Neural crest cell (in vitro differentiated cells): ENCODE results near the gene TNC. TPM values are rescaled to one million over a fixed set of nuclear protein-coding genes. Genes with fewer than 3 reads are reported as not detected.

Experiments used
- DNase-seq: peaks from one replicate; pipeline ENCODE4 v3.0.0; 2021; ENCODE audit warnings: low read depth, mixed read lengths, low spot score
- H3K27ac Mint-ChIP-seq: one replicate; pipeline ENCODE4 v1.8.0; 2021; ENCODE audit warnings: mild to moderate bottlenecking, mixed read lengths; ENCODE audit not compliant: unreplicated experiment
- H3K27me3 Mint-ChIP-seq: 2 replicates; pipeline ENCODE4 v1.8.0; 2021; ENCODE audit warnings: low read depth, mild to moderate bottlenecking, mixed read lengths
- H3K36me3 Mint-ChIP-seq: 2 replicates; pipeline ENCODE4 v1.8.0; 2021; ENCODE audit warnings: low read depth, mild to moderate bottlenecking, mixed read lengths
- H3K4me1 Mint-ChIP-seq: 2 replicates; pipeline ENCODE4 v1.8.0; 2021; ENCODE audit warnings: mixed read lengths
- H3K4me3 Mint-ChIP-seq: one replicate; pipeline ENCODE4 v1.8.0; 2021; ENCODE audit warnings: mild to moderate bottlenecking, mixed read lengths
- H3K9me3 Mint-ChIP-seq: 2 replicates; pipeline ENCODE4 v1.8.0; 2021; ENCODE audit warnings: mixed read lengths
- long read RNA-seq: library from polyadenylated mRNA; unstranded; transcript quantifications from one replicate; pipeline ENCODE4 v2.0.0, GENCODE V29; 2020
- total RNA-seq: library from RNA; stranded (reverse); gene quantifications from 2 replicates; pipeline ENCODE4 v1.2.1, GENCODE V29; 2021
- TF ChIP-seq, protein P1 (sequence below): fragments of 200-600 bp; sonication (generic); conservative IDR thresholded peaks from 2 replicates; pipeline ENCODE4 v1.5.0; 2021; ENCODE audit warnings: antibody characterized with exemption, mild to moderate bottlenecking

Gene TNC
- 0.16 and 0.30 TPM in 2 replicates for total RNA-seq
- long read RNA-seq = 0 reads

DNA sequence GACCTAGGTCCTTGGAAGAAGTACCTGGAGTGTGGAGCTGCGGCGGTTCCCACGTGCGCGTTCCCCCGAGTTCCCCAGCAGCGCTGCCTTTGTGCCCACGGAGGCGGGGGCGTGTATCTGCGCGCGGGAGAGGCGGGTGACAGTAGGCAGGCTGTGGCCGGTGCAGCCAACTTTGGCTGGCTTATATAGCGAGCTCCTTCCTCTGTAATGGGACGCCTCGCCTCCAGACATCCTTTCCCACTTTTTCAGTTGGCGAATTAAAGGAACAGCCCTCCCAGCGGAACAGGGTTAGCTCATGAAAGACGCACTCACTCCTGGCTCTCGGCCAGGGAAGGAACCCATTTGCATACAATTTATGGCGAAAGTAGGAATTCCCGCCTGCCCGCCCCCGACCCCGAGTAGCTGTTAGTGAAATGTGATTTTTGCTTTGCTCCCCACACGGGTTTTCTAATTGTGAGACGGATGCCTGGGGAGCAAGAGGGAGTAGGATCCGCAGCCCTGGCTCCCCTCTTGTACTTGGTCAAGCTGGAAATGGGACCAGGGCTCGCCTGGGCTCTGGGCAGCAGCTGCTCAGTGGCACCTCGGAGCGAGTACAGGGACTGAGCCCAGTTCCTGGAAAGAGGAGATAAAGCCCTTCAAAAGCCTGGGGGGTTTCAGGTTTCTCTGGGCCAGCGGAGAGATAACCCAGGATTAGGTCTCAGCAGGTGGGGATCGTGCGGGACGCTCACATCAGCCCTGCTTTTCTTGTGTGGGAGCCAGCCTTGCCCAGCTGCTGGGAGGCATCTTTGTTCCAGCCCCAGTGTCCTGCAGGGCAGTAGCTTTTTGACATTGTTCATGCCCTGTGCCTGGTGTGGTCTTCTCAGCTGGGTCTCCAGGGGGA lies at the start of gene TNC:
Gene TNC, minus strand, starts transcription at position 159 of the 880 bp plus-strand sequence. CDS start 27,139 bp downstream, outside the sequence.
- Mint-ChIP-seq H3K27ac (no peak within 1 kb of the TSS), H3K4me1 (peaks cover 14% of the 10 kb centered on the region), H3K4me3 (peak within 1 kb of the TSS; percentile 82), H3K9me3 (no peaks in the 10 kb centered on the region), H3K36me3 (no peaks in the 10 kb centered on the region), H3K27me3 (peaks cover 83% of the 10 kb centered on the region)
- DNase-seq = peak; percentile 4
- TF ChIP-seq, protein P1, sequence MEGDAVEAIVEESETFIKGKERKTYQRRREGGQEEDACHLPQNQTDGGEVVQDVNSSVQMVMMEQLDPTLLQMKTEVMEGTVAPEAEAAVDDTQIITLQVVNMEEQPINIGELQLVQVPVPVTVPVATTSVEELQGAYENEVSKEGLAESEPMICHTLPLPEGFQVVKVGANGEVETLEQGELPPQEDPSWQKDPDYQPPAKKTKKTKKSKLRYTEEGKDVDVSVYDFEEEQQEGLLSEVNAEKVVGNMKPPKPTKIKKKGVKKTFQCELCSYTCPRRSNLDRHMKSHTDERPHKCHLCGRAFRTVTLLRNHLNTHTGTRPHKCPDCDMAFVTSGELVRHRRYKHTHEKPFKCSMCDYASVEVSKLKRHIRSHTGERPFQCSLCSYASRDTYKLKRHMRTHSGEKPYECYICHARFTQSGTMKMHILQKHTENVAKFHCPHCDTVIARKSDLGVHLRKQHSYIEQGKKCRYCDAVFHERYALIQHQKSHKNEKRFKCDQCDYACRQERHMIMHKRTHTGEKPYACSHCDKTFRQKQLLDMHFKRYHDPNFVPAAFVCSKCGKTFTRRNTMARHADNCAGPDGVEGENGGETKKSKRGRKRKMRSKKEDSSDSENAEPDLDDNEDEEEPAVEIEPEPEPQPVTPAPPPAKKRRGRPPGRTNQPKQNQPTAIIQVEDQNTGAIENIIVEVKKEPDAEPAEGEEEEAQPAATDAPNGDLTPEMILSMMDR = no peak

DNA sequence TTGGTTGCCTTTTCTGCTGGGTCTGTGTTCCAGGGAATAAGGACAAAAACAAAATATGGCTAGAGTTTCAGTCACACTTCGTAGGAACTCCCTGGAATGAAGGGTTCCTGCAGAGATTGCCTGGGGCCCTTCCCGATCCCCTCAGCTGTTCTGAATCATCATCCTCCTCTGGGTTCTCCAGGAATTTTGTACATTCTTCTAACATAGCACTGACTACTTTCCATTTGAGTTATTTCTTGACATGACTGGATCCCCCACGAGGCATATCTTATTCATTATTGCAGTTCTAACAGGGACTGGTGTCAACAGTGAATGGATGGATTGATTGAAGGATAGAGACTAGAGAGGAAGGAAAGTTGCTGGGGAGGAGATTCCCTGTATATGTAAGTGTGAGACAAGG lies 49.2 kb upstream of the TNC start:
- TF ChIP-seq, protein P1 = no peak
- H3K36me3 Mint-ChIP-seq = no peaks in the 10 kb centered on the region
- DNase-seq = no peak
- no peak overlapping the region for H3K4me3 Mint-ChIP-seq
- H3K27me3 Mint-ChIP-seq = no peaks in the 10 kb centered on the region
- no peaks in the 10 kb centered on the region for H3K9me3 Mint-ChIP-seq
- H3K4me1 Mint-ChIP-seq = no peaks in the 10 kb centered on the region
- no peak overlapping the region for H3K27ac Mint-ChIP-seq

DNA sequence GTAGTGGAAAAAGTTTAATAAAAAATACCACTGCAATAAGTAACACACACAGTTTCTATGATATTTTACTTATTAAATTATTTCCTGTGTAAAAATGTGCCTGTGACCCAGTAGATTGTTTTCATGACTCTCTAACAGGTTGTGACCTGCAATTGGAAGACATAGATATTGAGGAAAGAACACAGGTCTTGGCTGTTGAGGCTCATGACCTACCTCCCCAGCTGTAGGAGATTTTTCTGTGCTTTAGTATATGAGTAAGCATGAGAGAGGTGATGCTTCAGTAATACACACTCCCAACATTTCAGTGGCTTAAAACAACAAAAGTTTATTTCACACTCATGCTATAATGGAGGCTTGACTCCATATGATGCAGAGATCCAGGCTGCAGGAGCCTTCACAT lies 47.3 kb upstream of the TNC start:
- Mint-ChIP-seq H3K4me1 (no peaks in the 10 kb centered on the region), H3K9me3 (no peaks in the 10 kb centered on the region), H3K4me3 (no peak overlapping the region), H3K36me3 (no peaks in the 10 kb centered on the region), H3K27ac (no peak overlapping the region), H3K27me3 (no peaks in the 10 kb centered on the region)
- DNase-seq = no peak
- TF ChIP-seq, protein P1 = no peak

DNA sequence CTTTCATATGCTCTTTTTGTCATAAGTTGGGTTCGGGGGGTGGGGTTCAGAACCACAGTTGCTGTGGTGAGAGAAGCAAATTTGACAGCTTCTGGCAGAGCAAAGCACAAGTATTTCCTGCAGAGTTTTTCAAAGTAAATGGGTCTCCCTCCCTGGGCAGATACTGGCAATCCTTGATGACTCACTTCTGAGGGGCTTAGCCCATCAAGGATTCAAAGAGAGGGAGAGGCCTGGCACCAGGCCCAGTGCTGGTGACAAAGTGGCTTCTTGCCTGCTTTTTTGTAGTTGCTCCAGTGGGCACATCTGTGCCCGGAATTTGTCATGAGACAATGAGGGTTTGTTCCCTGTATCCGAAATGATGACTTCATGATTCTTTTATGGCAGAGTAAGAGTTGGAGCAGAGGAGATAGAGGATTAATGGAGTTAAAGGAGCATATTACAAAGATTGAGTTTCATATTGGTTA lies 46.6 kb upstream of the TNC start:
- no peaks in the 10 kb centered on the region for H3K4me1 Mint-ChIP-seq
- no peaks in the 10 kb centered on the region for H3K27me3 Mint-ChIP-seq
- H3K4me3 Mint-ChIP-seq = no peak overlapping the region
- H3K27ac Mint-ChIP-seq = no peak overlapping the region
- no peaks in the 10 kb centered on the region for H3K9me3 Mint-ChIP-seq
- H3K36me3 Mint-ChIP-seq = no peaks in the 10 kb centered on the region
- no peak for DNase-seq
- TF ChIP-seq, protein P1 = no peak

DNA sequence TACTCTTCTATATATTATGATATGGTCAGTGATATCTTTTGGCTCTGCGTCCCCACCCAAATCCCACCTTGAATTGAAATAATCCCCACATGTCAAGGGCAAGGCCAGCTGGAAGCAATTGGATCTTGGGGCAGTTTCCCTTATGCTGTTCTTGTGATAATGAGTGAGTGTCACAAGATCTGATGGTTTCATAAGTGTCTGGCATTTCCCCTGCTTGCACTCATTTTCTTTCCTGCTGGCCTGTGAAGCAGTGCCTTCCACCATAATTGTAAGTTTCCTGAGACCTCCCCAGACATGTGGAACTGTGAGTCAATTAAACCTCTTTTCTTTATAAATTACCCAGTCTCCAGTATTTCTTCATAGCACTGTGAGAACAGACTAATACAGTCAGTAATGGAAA lies 45.0 kb upstream of the TNC start:
- Mint-ChIP-seq H3K4me1 (no peaks in the 10 kb centered on the region), H3K4me3 (no peak overlapping the region), H3K9me3 (no peaks in the 10 kb centered on the region), H3K27me3 (no peaks in the 10 kb centered on the region), H3K36me3 (no peaks in the 10 kb centered on the region), H3K27ac (no peak overlapping the region)
- TF ChIP-seq, protein P1 = no peak
- no peak for DNase-seq
